RWPE1 (cell line): ENCODE measurements around the gene MT1X.

Source experiments
- CTCF ChIA-PET: fragments of 350-600 bp; sonication (Branson Sonifier 250); formaldehyde crosslinking; extraction: SDS; loops from one replicate; lab custom pipeline; 2021; lab: Yijun Ruan, JAX
- POLR2A ChIA-PET: fragments of 400-600 bp; formaldehyde crosslinking; extraction: SDS; loops from one replicate; lab custom pipeline; 2020; ENCODE audit warnings: antibody characterized with exemption; ENCODE audit not compliant: low non-redundant PET; lab: Yijun Ruan, JAX
- DNase-seq: peaks from one replicate; pipeline ENCODE4 v3.0.0; 2012; ENCODE audit warnings: low spot score
- H3K27ac ChIP-seq: fragments of 450-650 bp; 2 replicates; pipeline ENCODE4 v1.5.1; 2017
- CTCF ChIP-seq: fragments of 450-650 bp; conservative IDR thresholded peaks from 2 replicates; pipeline ENCODE4 v1.5.1; 2017; ENCODE audit warnings: low read depth, mild to moderate bottlenecking

The MT1X gene

GRCh38 chr16:56643080-56643778 lies 39.0 kb upstream of the MT1X start:
- peak overlapping the region; percentile 44 for H3K27ac ChIP-seq
- ChIA-PET POLR2A (no interaction called here), CTCF (interaction anchor here (0.6 to 0.7 kb wide), 2 partner anchors 18 to 24 kb away, joined by 3 to 6 read pairs; no protein-coding TSS in a partner anchor)
- no peak for DNase-seq
- TF ChIP-seq CTCF = no peak; the same call in 1 of the 2 replicates

GRCh38 chr16:56643833-56644232 lies 38.4 kb upstream of the MT1X start:
- DNase-seq = no peak
- H3K27ac ChIP-seq = peak overlapping the region; percentile 44
- ChIA-PET POLR2A (no interaction called here), CTCF (interaction anchor here (0.6 to 0.7 kb wide), 3 partner anchors 19 to 79 kb away, joined by 3 to 6 read pairs (median 4); no protein-coding TSS in a partner anchor)
- TF ChIP-seq CTCF = no peak

- H3K27ac ChIP-seq = no peak overlapping the region
- DNase-seq = no peak
- POLR2A ChIA-PET = no interaction called here
- CTCF ChIA-PET = no interaction called here
- no peak for TF ChIP-seq CTCF
Measured at GRCh38 chr16:56645311-56645710, 37.0 kb upstream of the MT1X start.

GRCh38 chr16:56645838-56646237 lies 36.4 kb upstream of the MT1X start:
- POLR2A ChIA-PET = no interaction called here
- CTCF ChIA-PET = no interaction called here
- DNase-seq = no peak
- no peak for TF ChIP-seq CTCF
- no peak overlapping the region for H3K27ac ChIP-seq

GRCh38 chr16:56647641-56648431 lies 34.4 kb upstream of the MT1X start:
- DNase-seq = no peak
- ChIA-PET POLR2A (no interaction called here), CTCF (interaction anchor here (0.6 kb wide), 1 partner anchor 280 kb away, joined by 5 read pairs; no protein-coding TSS in a partner anchor)
- TF ChIP-seq CTCF = no peak
- no peak overlapping the region for H3K27ac ChIP-seq

GRCh38 chr16:56649271-56649670 lies 33.0 kb upstream of the MT1X start:
- no peak for TF ChIP-seq CTCF
- POLR2A ChIA-PET = no interaction called here

More at GRCh38 chr16:56649271-56649670, 33.0 kb upstream of the MT1X start:
- DNase-seq = no peak
- no peak overlapping the region for H3K27ac ChIP-seq
- CTCF ChIA-PET = no interaction called here
